Aortic smooth muscle cell (primary cell): ENCODE results near the gene PDLIM3. TPM values are rescaled to one million over a fixed set of nuclear protein-coding genes. Genes with fewer than 3 reads are reported as not detected.

Experiments
- total RNA-seq: library from RNA; depleted of rRNA; stranded (reverse); fragments of >200 nt; gene quantifications from 2 replicates; pipeline ENCODE4 v1.2.3, GENCODE V29; 2014

Gene PDLIM3, protein sequence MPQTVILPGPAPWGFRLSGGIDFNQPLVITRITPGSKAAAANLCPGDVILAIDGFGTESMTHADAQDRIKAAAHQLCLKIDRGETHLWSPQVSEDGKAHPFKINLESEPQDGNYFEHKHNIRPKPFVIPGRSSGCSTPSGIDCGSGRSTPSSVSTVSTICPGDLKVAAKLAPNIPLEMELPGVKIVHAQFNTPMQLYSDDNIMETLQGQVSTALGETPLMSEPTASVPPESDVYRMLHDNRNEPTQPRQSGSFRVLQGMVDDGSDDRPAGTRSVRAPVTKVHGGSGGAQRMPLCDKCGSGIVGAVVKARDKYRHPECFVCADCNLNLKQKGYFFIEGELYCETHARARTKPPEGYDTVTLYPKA
- 70.0 and 89.6 TPM in 2 replicates for total RNA-seq

DNA sequence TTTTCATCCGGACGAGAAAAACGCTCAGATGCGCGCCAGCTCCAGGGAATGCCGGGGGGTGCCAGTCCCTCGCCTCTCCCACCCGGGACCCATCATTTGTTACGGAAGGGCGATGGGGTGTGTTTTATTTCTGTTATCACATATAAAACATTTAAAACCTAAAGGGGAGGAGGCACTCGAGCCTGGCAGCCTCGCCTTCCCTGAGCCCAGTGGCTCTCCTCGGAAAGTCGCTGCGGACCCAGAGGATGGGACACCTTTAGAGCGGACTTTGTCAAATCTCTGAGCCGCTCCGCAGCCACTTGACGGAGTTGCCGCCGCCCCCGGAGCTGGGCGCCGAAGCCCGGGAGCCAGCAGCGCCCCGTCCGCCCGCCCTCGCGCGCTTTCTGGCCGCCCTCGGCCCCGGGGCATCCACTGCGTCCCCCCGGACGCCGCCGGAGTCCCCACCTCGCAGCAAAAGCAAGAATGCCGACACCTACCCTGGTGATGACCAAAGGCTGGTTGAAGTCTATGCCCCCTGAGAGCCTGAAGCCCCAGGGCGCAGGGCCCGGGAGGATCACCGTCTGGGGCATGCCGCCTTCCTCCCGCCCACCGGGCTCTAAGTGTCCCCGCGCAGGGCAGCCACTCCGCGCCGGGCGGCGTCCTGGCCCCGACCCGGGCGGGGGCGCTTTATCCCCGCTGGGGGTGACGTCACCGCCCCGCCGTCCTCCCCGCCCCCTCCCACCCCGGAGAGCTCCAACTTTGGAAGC, at the start of gene PDLIM3:
Gene PDLIM3 (minus strand): TSS at position 642 of the 746 bp plus-strand sequence. CDS start 73 bp downstream, at position 569.

DNA sequence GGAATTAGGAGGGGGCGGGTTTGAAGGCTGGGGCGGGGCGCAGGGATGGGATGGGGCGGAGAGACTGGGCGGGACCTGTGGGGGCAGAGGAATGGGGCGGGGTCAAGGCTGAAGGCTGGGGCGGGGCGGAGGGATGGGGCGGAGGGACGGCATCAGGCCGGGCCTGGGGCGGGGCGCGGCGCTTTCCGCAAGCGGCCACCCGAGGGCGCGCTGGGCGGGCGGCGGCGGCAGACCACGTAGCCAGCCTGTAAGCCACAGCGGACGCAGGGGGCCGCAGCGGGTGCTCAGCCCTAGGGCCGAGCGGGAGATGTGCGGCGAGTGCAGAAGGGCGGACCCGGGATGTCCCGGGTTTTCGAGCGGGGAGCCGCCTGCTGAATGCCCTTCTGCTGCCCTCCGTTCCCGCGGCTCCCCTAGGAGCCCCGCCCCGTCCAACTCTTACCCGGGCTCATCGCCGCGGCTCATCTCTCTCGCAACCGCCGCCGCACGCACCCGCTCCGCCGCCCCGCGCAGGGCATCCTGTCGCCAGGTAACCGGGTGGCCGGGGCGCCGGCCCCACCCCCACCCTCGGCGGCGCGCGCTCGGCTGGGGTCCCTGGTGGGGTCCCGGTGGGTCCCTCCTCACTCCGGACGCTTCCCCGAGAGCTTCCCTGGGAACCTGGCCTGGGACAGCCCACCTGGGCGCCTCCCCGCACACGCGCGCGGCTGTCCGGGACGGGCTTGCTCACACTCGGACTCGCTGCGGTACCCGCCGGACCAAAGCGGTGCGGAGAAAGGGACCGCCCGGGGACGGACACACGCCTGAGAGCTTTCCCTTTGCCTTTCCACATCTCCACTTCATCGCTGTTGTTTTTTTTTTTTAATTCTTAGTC, 63.8 kb downstream of the PDLIM3 start, which contains the start of gene CCDC110:
Gene CCDC110 (minus strand): TSS at position 499 of the 868 bp plus-strand sequence. CDS start 50 bp downstream, at position 449.

Other genes with a start within 250 kb of the PDLIM3 start
- 0.56 and 0.79 TPM in 2 replicates for gene LRP2BP, start 139.6 kb downstream of the PDLIM3 start, total RNA-seq
- gene ANKRD37, start 138.7 kb downstream of the PDLIM3 start, total RNA-seq, result 4.0 and 4.5 TPM in 2 replicates
- 53.8 and 67.8 TPM in 2 replicates for gene UFSP2, start 109.5 kb downstream of the PDLIM3 start, total RNA-seq
- 2.1 and 2.7 TPM in 2 replicates for gene CCDC110, start 63.8 kb downstream of the PDLIM3 start, total RNA-seq